Stimulated activated CD4-positive, alpha-beta T cell treated with anti-CD3 and anti-CD28 coated beads, Interleukin-2, amount 100 ng/mL, for 4 hours (primary cell): Measurements from ENCODE around the gene LRRFIP1.
A peak's percentile ranks its signal among the peaks of the same experiment; 100 is the strongest.
"Not testable (repeated sequence)": the region's sequence is repeated elsewhere in the genome, so short reads cannot be mapped to it uniquely, and the experiment has no call there.

ENCODE experiments used
- DNase-seq: peaks from one replicate; pipeline ENCODE4 v3.0.0-alpha.2; 2020; ENCODE audit warnings: low read depth

LRRFIP1 gene

DNA sequence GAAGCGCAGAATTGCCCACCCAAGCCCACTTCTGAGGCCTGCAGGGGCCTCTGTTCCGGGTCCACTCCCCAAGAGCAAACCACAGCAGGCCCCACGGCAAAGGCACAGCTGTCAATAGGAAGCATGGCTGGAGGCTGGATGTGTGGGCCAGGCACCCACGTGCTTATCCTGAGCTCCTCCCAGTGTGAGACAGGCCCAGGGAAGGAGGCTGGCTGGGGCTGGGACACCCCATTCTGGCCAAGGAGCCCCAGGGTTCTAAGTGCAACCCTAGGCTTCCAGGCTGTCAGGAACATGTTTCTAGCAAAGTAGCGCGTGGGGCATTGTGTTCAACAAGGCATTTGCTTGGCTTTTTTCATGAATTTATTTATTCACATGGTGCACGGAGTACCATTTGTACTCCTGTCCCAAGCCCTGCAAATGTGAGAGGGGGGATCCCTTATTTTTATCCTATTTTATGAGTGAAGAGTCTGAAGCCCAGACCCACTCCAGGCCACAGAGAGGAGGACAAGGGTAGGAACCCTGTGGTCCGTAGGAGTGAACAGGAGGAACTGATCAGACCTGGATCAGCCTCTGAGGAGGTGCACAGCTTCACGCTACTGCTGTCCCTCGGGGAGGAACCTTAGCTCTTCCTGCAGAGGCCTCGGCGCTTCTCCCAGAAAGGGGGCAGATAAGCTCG is 30.7 kb upstream of the LRRFIP1 start:
- DNase-seq: no peak

DNA sequence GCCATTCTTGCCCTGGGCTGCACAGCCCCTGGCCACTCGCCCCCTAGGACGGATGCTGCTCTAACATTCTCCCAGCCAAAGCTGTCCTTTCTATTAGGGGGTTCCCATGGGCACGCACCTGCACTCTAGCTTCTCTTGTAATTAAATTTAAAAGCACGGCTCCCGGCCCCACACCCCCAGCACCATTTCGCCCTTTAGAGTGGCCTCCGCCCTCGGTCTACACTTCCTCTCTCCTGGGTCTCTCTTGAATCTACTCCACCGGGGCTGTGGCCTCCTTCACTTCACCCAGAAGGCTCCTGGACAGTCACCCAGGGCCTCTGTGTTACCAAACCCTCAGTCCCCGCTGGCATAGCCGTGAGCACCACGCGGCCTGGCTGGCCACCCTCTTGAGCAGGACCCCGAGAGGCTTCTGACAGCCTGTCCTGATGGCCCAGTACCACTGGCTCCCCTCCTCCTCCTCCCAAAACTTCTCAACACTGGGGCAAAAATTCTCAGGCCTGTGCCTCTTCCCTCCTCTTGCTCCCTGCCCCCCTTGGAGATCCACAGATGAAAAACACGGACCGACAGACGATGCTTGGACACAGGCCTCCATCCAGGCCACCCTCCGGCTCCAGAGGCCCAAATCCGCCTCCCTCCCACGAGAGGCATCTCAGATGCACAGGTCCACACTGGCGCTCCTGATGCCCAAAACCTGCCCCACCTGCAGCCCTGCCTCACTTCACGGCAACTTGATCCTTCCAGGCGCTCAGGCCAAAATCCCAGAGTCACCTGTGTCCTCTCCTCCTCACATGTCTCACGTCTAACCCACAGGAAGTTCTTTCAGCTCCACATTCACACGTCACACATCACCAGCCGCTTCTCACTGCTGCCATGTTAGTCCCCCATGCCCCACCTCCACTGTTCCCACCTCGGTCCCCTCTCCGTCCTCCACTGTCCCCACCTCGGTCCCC is 29.9 kb upstream of the LRRFIP1 start:
- no peak for DNase-seq

DNA sequence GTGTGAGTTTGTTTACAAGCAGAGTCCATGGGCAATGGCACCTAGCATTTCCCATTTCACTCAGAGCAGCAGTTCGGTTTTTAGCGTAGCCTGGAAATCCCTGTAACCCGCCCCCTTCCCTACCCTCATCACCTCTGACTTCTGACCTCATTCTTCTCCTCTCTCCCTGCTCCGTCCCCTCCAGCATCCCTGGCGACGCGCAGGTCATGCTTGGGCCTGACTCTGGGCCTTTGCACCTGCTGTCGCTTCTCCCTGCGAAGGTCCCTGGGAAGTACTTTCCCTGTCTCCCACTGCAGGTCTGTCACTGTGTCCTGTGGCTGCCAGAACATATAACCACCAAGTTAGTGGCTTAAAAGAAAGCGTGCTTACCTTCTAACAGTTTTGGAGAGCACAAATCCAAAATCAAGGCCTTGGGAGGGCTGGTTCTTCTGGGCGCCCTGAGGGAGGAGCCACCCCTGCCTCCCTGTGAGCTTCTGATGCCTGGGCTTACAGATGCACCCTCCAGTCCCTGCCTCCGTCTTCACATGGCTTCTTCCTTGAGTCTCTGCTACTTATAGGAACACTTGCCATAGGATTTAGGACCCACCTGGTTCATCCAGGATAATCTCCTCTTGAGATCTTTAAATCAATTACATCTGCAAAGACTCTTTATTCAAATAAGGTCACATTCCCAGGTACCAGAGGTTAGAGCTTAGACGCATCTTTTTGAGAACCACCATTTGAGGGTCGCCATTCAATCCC is 28.7 kb upstream of the LRRFIP1 start:
- no peak for DNase-seq

DNA sequence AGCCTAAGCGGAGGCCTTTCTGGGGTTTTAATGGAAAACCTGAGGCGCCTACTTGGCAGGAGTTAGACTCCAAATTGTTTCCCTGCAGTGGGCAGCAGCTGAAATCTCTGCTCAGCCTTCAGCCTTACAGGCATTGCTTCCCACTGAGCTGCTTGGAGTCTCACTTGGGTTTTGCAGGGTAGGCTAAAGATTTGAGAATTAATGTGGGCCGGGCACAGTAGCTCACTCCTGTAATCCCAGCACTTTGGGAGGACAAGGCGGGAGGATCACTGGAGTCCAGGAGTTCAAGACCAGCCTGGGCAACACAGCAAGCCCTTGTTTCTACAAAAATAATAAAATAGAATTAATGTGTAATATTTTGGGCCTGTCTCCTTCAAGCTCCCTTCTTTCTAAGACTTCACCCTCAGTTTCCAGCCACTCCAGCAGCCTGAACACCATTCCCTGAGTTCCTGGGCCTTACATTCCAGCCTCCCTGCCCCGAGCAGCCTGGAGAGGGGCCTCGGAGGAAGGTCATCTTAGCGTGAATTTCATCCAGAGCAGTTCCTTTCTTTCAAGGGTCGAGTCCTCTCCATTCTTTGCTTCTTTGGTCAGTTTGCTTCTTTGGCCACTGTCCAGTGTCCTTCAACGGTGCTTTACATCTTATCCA is 27.8 kb upstream of the LRRFIP1 start:
- DNase-seq: no peak

DNA sequence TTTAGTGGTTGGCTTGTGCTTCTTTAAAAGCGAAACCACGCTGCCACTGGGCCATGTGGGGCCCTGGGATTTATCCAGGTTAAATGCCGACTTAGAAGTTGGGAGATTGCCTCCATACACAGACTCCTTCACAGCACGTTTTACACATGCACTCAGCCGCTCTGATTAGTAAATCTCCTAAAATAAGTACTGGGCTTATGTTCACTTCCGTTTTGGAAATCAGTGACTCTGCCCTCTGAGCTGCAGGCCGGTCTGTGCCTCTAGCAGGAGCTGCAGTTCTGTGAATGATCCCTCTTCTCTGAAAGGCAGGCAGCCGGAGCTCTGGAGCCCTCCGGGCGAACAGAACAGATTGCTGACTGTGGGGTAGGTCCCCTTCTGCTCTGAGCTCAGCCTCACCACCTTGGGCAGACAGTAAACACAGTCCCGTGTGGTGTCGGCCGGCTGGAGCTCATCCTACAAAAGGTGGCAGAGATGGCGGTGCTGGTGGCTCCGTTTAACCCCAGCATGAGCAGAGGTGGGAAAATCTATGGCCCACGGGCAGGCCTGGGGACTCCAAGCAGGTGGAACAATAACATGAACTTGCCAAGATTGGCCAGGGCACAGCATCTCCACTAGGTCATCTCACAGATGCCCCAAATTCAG is 27.1 kb upstream of the LRRFIP1 start:
- DNase-seq: no peak

DNA sequence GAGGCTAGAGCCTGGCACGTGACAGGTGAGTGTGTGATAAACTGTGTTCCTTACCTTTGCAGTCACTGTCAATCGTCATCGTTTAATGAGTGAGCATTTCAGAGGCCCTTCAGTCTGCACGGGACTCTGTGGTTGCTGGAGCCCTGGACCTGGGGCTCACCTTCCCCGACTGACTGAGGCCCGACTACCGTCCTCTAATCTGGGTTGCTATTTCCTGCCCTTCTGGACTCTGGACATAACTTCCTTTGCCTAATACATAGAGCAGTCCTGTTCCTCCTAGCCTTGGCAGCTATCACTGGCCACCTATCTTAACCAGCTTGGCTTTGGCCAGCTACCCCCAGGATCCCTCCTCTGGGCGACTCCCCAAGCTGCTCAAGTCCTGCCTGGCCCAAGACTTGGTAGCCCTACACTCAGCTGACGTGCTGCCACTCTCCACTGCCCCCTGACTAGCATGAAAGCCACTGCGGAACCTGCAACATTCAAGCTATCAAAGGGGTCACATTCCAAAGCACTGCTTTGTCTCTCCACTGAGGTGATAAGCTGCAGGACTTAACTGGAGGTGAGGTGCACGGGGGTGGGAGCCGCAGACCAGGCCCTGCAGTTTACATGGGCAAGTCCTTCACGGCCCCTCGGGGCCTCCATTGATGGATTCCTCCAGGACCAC is 25.8 kb upstream of the LRRFIP1 start:
- DNase-seq: no peak

DNA sequence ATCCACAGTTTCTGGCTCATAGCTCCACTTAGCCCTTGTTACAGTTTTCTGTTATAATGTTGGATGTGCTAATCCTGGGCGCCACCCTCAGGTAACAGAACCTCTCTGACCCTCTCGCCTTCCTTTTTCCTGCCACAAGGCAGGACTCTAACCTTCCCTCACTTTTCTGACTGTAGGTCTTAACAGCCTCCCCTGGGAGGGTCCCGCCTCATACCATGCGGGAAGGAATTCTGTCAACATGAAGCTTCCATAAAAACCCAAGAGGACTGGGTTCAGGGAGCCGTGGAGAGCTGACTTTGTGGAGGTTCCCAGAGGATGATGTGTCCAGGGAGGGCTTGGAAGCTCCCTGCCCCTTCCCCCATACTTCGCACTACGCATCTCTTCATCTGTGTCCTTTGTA is 25.0 kb upstream of the LRRFIP1 start:
- no peak for DNase-seq

DNA sequence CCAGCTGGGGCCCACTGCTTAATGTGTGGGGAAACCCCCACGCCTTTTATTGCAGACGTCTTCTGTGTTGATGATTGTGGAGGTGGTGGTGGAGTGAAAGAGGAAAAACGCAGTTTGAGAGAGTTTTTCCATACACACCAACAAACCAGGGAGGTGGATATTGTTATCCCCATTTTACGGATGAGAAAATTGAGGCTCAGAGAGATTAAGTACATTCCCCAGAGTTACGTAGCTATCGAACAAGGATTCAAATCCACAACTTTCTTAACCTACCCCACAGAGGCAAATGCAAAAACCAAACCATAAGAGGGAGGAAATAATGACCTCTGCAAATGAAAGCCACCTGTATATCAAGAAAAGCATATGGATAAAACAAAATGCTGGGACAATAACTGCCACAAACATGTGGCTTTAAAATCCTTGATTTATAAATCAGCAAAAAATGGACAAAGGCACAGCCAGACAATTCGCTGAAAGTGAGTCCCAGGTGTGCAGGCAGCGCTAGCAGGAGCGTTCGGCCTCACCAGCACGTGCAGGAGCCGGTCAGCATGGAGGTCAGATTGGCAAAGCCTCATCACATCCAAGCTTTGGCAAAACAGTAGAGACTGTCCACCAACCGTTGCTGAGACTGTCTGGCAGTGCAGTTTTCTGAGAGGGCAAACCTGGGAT is 24.2 kb upstream of the LRRFIP1 start:
- DNase-seq: no peak

DNA sequence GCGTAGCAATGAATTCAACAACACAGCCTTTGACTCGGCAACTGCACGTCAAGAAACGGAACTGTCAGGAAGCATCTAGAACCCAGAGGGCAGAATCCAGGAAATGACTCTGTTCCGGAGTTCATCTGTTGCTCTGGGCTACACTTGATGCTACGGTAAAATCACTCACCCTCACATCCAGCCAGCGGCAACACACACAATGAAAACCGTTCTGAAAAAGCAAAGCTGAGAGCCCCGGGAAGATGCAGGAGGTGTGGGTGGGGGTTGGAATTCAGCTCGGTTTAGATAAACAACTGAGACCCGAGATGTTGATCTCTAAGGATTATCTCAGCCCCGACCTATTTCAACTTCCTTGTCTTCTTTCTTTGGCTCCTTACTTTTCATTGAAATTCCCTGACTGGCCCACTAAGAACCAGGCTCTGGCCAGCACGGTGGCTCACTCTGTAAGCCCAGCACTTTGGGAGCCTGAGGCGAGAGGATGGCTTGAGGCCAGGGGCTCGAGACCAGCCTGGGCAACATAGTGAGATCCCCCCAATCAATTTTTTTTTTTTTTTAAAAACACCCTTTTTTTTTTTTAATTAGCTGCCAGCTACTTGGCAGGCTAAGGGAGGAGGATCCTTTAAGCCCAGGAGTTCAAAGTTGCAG is 23.5 kb upstream of the LRRFIP1 start:
- peak; percentile 44 for DNase-seq

DNA sequence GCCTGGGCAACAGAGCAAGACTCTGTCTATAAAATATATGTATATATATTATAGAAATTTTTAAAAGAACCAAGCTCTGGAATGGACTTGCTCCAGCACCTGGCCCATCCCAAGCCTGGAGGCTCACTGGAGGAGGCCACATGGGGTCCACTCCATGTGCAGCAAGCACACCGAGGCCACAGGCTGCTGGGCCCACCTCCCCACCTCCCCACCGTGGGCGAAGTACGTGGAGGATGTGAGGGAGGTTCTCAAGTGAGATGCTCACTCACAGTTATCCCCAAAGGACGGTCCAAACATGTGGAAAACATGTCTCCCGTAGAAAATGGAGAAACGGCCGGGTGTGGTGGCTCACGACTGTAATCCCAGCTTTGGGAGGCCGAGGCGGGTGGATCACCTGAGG is 23.0 kb upstream of the LRRFIP1 start:
- no peak for DNase-seq

DNA sequence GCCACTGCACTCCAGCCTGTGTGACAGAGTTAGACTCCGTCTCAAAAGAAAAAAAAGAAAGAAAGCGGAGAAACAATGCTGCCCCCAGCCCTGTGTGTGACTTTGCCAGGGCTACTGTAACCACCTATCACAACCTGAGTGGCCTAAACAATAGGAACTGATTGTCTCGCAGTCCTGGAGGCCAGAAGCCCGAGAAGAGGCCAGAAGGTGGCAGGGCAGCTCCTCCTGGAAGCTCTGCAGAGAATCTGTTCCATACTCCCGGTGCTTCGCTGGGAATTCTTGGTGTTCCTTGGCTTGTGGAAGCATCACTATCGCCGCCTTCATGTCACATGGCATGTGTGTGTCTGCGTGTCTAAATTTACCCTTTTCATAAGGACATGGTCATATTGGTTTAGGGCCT is 22.4 kb upstream of the LRRFIP1 start:
- no peak for DNase-seq

DNA sequence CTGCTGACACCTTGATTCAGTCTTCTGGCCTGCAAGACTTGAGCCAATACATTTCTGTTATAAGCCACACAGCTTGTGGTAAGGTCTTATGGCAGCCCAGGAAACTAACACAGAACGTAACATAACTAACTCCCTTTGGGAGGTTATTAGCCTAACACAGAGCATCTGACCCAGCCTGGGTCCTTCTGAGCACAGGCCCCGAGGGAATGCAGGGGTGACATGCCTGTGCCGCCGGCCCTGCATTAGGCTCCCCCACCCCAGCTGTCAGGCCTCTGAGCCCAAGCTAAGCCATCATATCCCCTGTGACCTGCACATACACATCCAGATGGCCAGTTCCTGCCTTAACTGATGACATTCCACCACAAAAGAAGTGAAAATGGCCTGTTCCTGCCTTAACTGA is 20.9 kb upstream of the LRRFIP1 start:
- DNase-seq: not testable (repeated sequence)

DNA sequence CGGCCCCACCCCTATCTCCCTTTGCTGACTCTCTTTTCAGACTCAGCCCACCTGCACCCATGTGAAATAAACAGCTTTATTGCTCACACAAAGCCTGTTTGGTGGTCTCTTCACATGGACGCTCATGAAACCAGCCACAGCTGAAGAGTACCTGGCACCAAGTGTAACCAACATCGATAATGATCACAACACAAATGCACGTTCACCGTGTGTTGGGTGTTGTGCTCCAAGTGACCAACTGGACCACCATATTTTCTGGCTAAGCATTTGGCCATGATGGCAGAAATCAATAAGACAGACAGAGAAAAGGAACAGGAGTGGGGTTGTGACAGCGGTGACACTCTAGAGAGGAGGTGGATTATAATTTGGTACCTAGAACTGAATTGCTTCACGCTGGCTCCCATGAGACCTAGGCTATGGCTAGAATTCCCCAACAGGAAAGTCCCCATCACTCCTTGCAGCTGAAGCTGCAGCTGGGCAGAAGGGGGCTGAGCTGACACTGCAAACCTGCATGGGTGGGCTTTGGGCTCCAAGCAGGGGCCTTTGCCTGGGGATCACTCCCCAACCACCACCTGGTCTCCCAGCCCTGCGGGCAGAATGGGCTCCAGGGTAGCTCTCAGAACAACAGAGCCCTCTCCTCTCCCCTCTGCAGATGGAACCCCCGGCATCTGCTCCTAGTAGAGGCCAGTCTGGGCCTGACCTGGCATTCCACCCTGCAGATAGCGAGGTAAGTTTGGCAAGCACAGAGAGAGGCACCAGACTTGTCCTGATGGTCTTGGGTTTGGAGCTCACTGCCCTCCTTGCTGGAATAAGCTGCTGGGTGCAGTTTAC is 14.6 kb upstream of the LRRFIP1 start:
- no peak for DNase-seq

DNA sequence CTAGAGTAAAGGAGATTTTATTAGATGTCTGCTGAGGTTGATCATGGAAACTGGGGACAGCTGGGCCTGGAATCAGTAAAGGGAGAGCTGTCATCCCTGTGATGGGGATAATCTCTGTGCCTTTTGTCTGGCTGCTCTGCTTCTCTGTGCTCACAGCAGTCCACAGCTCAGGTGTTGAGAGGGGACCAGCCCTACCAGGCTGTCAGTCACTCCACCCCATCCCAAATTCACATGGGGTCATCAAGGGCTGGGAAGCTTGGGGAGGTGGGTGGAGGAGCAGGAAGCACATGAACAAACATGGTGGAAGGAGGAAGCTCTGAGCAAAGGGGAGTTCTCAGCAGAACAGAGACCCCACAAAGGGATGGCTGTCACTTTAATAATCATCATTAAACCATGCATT is 13.7 kb upstream of the LRRFIP1 start:
- DNase-seq: no peak

DNA sequence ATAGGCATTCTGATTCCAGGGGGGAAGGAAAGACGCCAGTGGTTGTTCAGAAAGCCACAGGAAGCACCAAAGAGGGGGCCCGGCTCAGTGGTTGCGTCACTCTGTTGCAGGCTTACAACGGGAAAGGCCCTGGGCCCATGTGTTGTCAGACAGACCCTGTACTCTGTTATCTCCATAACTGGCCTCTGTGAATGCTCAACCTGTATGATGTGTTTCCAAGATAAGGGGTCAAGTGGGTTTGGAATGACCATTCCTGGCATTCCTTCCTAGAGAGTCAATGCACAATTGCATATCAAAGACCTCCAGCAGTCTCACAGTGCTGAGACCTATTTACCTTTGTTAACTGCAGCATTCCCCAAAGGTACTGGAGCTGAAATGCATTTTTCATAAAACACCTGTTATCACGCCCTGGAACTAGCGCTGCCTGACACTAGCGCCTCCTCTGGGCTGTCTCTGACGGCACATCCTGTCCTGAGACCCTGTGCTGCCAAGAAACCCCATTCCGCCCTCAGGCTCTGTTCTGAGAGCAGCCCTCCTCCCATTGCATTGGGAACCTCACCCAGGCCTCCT is 13.2 kb upstream of the LRRFIP1 start:
- DNase-seq: no peak

DNA sequence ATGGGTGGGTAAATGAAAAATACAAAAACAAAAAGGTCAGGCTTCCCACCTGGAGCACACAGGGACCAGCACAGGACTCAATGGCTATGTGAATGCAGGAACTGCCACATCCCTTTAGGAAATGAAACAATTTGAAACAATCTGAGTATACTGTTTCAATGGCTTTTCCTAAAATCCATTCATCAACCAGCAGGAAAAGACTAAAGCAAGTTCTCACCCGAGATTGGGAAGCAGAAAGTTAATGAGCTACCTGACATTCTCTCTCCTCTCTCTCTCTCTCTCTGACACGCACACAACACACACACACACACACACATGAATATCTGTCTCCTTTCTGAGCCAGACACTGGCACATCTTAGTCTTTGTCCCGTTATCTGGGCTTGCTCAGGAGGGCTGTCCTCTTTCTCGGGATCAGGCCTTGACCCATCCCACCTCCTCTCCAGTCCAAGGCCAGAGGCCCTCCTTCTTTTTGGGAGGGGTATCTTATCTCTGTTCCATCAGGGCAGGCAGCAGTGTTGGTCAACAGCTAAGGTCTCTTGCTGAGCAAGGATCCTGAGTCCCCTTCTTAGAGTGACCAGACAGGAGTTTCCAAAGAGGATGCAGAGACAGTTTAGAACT is 11.6 kb upstream of the LRRFIP1 start:
- no peak for DNase-seq

DNA sequence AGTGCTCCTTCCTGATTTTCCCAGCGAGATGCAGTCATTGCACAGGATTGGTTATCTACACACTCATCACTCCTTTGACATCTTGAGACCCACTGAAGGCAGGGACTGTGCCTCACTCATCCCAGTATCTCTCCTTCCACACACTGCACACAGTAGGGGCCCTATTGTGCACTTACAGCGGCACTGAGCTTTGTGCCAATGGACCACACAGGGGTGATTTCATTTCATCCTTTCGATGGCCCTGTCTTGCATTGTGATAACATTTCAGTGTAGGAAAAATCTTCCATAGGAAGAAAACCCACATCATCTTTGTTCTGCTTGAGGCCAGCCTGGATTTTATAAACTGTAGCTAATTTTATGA is 11.0 kb upstream of the LRRFIP1 start:
- DNase-seq: no peak
